Left lung (tissue), 10 donors: ENCODE results near the gene LRMDA. TPM values are rescaled to one million over a fixed set of nuclear protein-coding genes. Genes with fewer than 3 reads are reported as not detected.

Experiments used
- ATAC-seq: fragments of 200-7000 bp; cut with Tn5 transposase; one replicate; pipeline ENCODE4 v1.9.1; 2020; ENCODE audit warnings: moderate library complexity
- DNase-seq, 4 donors: peaks; one replicate each; pipeline ENCODE4 v3.0.0-alpha.2; 2013 to 2020
- H3K27ac ChIP-seq, 2 donors: fragments of 200-600 bp; sonication (generic) in 1 of 2; one replicate each; pipeline versions ENCODE4 v1.5.0 to v1.8.0; 2020 to 2021
- H3K27me3 ChIP-seq, 2 donors: fragments of 200-600 bp; sonication (generic) in 1 of 2; one replicate each; pipeline versions ENCODE4 v1.5.0 to v1.8.0; 2020 to 2021
- H3K36me3 ChIP-seq, 2 donors: fragments of 200-600 bp; sonication (generic) in 1 of 2; one replicate each; pipeline versions ENCODE4 v1.5.0 to v1.8.0; 2020 to 2021
- H3K4me1 ChIP-seq, 2 donors: fragments of 200-600 bp; one replicate each; pipeline ENCODE4 v1.8.0; 2021
- H3K4me3 ChIP-seq, 2 donors: fragments of 200-600 bp; sonication (generic) in 1 of 2; one replicate each; pipeline versions ENCODE4 v1.5.0 to v1.8.0; 2020 to 2021; ENCODE audit warnings: mild to moderate bottlenecking in 1 of 2
- H3K9me3 ChIP-seq, 2 donors: fragments of 200-600 bp; sonication (generic) in 1 of 2; one replicate each; pipeline versions ENCODE4 v1.5.0 to v1.8.0; 2020 to 2021
- CTCF ChIP-seq, 2 donors: fragments of 200-600 bp; sonication (generic) in 1 of 2; IDR thresholded peaks; one replicate each; pipeline versions ENCODE4 v1.5.0 to v1.8.0; 2021; ENCODE audit warnings: antibody characterized with exemption in 2 of 2
- intact Hi-C, 2 donors: fragments of 100-400 bp; cut with DNase I; formaldehyde crosslinking; loops; one replicate each; pipeline versions ENCODE4 v1.11.2 to v1.14.2; 2022
- polyA plus RNA-seq, 6 donors: library from polyadenylated mRNA; unstranded; fragments of 120-200 nt; gene quantifications; one replicate each; pipeline ENCODE4 v1.2.1, GENCODE V29; 2013; ENCODE audit not compliant: insufficient read length in 6 of 6
- total RNA-seq, 2 donors: library from RNA; stranded (reverse); fragmentation: NEBNext Ultra II Directional; extraction: Animal tissue kit (Norgen Biotek cat#: 25700); gene quantifications; one replicate each; pipeline ENCODE4 v1.2.1, GENCODE V29; 2021
- donor health status: DM: no; HTN: yes; CAD: no.
- donor health status: DM: no; HTN: no; CAD: no.

LRMDA gene
- total and polyA plus RNA-seq, 8 donors = 13.9 to 23.6 (median 18.7) TPM

- Histone ChIP-seq H3K27ac (no peak overlapping the region), H3K27me3 (no peaks in the 10 kb centered on the region), H3K4me1 (no peaks in the 10 kb centered on the region), H3K36me3 (no peaks in the 10 kb centered on the region), H3K4me3 (no peak overlapping the region), H3K9me3 (no peaks in the 10 kb centered on the region)
- TF ChIP-seq CTCF (IDR thresholded peaks at IDR 0.05) = no peak
- intact Hi-C loops = no loop called here
- ATAC-seq = no peak
- DNase-seq = no peak
Measured at GRCh38 chr10:76089556-76090180, 658.2 kb downstream of the LRMDA start.

GRCh38 chr10:76091926-76092325, 660.5 kb downstream of the LRMDA start:
- Histone ChIP-seq H3K9me3 (peaks cover 0 to under 1% of the 10 kb centered on the region in 2 donors), H3K4me1 (no peaks in the 10 kb centered on the region), H3K27me3 (no peaks in the 10 kb centered on the region), H3K4me3 (no peak overlapping the region), H3K27ac (no peak overlapping the region), H3K36me3 (no peaks in the 10 kb centered on the region)
- DNase-seq (no peak), ATAC-seq (no peak)
- TF ChIP-seq CTCF (IDR thresholded peaks at IDR 0.05) = no peak
- intact Hi-C loops = no loop called here

- no peaks in the 10 kb centered on the region for H3K27me3 ChIP-seq
- TF ChIP-seq CTCF (IDR thresholded peaks at IDR 0.05) = no peak
- no peak overlapping the region for H3K27ac ChIP-seq
- H3K36me3 ChIP-seq = no peaks in the 10 kb centered on the region
- H3K4me3 ChIP-seq = no peak overlapping the region
- no peak for DNase-seq
- no peaks in the 10 kb centered on the region for H3K9me3 ChIP-seq
- H3K4me1 ChIP-seq = peaks cover 0 to 9% of the 10 kb centered on the region in 2 donors
- ATAC-seq = no peak
- intact Hi-C loops = no loop called here
Measured at GRCh38 chr10:76106611-76107010, 675.2 kb downstream of the LRMDA start.

GRCh38 chr10:76108563-76109359, 677.3 kb downstream of the LRMDA start:
- DNase-seq (no peak), ATAC-seq (peak; percentile 84)
- no peaks in the 10 kb centered on the region for H3K27me3 ChIP-seq
- H3K9me3 ChIP-seq = no peaks in the 10 kb centered on the region
- H3K36me3 ChIP-seq = no peaks in the 10 kb centered on the region
- H3K27ac ChIP-seq = no peak overlapping the region
- no peak overlapping the region for H3K4me3 ChIP-seq
- H3K4me1 ChIP-seq = no peaks in the 10 kb centered on the region
- TF ChIP-seq CTCF (IDR thresholded peaks at IDR 0.05) = no peak
- intact Hi-C loops = no loop called here

- Histone ChIP-seq H3K4me3 (no peak overlapping the region), H3K4me1 (peaks cover 0 to 6% of the 10 kb centered on the region in 2 donors), H3K36me3 (no peaks in the 10 kb centered on the region), H3K9me3 (no peaks in the 10 kb centered on the region), H3K27me3 (no peaks in the 10 kb centered on the region), H3K27ac (no peak overlapping the region)
- DNase-seq = no peak
- ATAC-seq = no peak
- intact Hi-C loops = no loop called here
- no peak for TF ChIP-seq CTCF (IDR thresholded peaks at IDR 0.05)
Measured at GRCh38 chr10:76111404-76111803, 680.0 kb downstream of the LRMDA start.
